Measurements from ENCODE around the gene ARHGEF11.

- TF ChIP-seq CTCF (IDR thresholded peaks at IDR 0.05; ENCODE audit: low read depth, low read length, missing input control) (no peak), EGR1 (IDR thresholded peaks at IDR 0.05; ENCODE audit: low read depth in 2 of 2) (no peak)
Observed at GRCh38 chr1:156898161-156898566, 147.4 kb downstream of the ARHGEF11 start.
